Hepatic stellate cell (primary cell): ENCODE data around the gene AOC2.

Experiments used
- DNase-seq: peaks from one replicate; pipeline ENCODE4 v3.0.0; 2011; ENCODE audit warnings: low spot score

Gene AOC2

GRCh38 chr17:42844271-42844670 lies at the start of gene AOC2:
TSS of gene AOC2 (plus strand) at chr17:42844580. CDS start at chr17:42844627, 47 bp downstream.
- no peak for DNase-seq

GRCh38 chr17:42795061-42795460 lies 49.3 kb upstream of the AOC2 start:
- no peak for DNase-seq

GRCh38 chr17:42795465-42795864 lies 48.9 kb upstream of the AOC2 start:
- DNase-seq = no peak

GRCh38 chr17:42796066-42796758 lies 48.2 kb upstream of the AOC2 start:
- DNase-seq = no peak

GRCh38 chr17:42797067-42798007 lies 47.0 kb upstream of the AOC2 start:
- DNase-seq = no peak

GRCh38 chr17:42798011-42798382 lies 46.4 kb upstream of the AOC2 start:
- DNase-seq = no peak

- DNase-seq = peak; percentile 92
These were observed 45.7 kb upstream of the AOC2 start, which contains the start of the genes CNTD1 and COA3 for GRCh38 chr17:42798383-42799380. TSS of gene CNTD1 (plus strand) at chr17:42798861. CDS start at chr17:42799068, 207 bp downstream. TSS of gene COA3 (minus strand) at chr17:42798704. CDS start at chr17:42798681, 23 bp downstream.

GRCh38 chr17:42803074-42803883 lies 41.1 kb upstream of the AOC2 start:
- no peak for DNase-seq

- no peak for DNase-seq
These were observed 39.4 kb upstream of the AOC2 start for GRCh38 chr17:42804918-42805367.

- no peak for DNase-seq
These were observed 38.1 kb upstream of the AOC2 start for GRCh38 chr17:42806249-42806648.

GRCh38 chr17:42809250-42809649 lies 35.1 kb upstream of the AOC2 start:
- DNase-seq = peak; percentile 62

GRCh38 chr17:42814633-42815399 lies 29.6 kb upstream of the AOC2 start:
- peak; percentile 46 for DNase-seq

GRCh38 chr17:42817866-42818265 lies 26.5 kb upstream of the AOC2 start:
- DNase-seq = peak; percentile 26

- peak; percentile 47 for DNase-seq
These were observed 26.0 kb upstream of the AOC2 start for GRCh38 chr17:42818379-42818778.

GRCh38 chr17:42819939-42820535 lies 24.3 kb upstream of the AOC2 start:
- peak; percentile 27 for DNase-seq

GRCh38 chr17:42821176-42821575 lies 23.2 kb upstream of the AOC2 start:
- DNase-seq = no peak

GRCh38 chr17:42827472-42827871 lies 16.9 kb upstream of the AOC2 start:
- no peak for DNase-seq

- DNase-seq = no peak
These were observed 13.4 kb upstream of the AOC2 start for GRCh38 chr17:42830971-42831370.

GRCh38 chr17:42832213-42832933 lies 12.0 kb upstream of the AOC2 start:
- DNase-seq = no peak
